IPS-11a (cell line): ENCODE measurements around the gene FSTL3.
"Not testable (repeated sequence)": the region's sequence is repeated elsewhere in the genome, so short reads cannot be mapped to it uniquely, and the experiment has no call there.

Experiments used
- H3K4me3 ChIP-seq: one replicate; pipeline ENCODE4 v1.5.1; 2013; ENCODE audit warnings: low read depth, low read length, control low read depth

FSTL3 gene

GRCh38 chr19:676339-677105 lies at the start of gene FSTL3:
Gene FSTL3 (plus strand): TSS chr19:676392. CDS start chr19:676424, 32 bp downstream.
- H3K4me3 ChIP-seq = no peak within 1 kb of the TSS

- not testable (repeated sequence) for H3K4me3 ChIP-seq
These were observed 49.6 kb upstream of the FSTL3 start for GRCh38 chr19:626566-626965.

- H3K4me3 ChIP-seq = no peak overlapping the region
These were observed 48.0 kb upstream of the FSTL3 start for GRCh38 chr19:628168-628567.

GRCh38 chr19:629515-629914 lies 46.7 kb upstream of the FSTL3 start:
- not testable (repeated sequence) for H3K4me3 ChIP-seq

DNA sequence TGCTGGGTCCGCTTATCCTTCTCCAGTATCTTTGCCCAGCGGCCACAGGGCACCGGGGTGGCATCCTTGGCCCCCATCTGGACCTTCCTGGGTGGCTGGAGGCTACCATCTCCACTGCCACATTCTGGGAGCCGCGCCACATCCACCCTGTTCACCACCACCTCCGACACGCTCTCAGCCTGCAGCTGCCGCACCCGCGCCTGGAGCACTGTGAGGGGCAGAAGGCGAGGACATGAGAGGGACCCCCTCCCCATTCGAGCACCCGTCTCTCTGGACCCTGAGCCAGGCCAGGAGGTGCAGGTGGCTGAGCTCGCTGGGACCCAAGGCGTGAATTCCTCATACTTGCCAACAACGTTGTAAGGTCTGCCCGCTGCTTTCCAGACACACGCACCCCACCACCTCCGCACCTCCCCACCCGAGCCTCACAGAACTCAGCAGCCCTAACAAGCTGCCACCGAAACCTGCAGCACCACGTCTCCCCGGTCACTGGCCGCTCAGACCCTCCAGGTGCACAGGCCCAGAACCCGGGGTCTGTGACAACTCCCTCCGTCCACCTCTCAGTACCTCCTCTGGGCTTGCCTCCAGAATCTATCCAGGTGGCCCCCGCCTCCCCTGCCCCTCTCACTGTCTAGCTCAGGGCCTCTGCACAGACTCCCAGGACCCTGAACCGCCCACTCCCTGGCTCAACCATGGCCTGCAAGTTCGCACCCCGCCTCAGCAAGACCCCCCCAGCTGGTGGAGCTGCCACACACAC lies 46.1 kb upstream of the FSTL3 start:
- H3K4me3 ChIP-seq = no peak overlapping the region

DNA sequence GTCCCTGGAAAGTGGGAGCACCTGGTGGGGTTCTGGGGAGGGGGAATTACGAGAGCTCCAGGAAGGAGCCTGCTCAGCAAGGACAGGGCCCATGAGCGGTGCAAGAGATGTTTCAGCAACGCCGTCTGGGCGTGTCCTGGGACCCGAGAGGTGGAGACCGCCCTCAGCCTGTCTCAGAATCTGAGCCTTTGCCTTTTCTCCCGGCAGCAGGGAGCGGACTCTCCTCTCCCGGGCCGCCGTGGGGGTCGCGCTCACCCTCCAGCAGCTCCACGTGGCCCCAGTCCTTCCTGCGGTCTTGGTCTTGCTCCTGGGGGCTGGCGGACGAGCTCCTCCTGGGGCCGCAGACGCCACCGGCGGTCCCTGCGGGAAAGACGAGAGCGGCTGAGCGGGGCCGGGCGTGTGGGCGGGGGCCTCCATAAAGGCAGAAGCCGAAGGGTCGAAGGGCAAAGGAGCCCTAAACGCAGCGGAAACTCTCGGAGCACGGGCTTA lies 43.6 kb upstream of the FSTL3 start:
- H3K4me3 ChIP-seq = peak overlapping the region; percentile 92

DNA sequence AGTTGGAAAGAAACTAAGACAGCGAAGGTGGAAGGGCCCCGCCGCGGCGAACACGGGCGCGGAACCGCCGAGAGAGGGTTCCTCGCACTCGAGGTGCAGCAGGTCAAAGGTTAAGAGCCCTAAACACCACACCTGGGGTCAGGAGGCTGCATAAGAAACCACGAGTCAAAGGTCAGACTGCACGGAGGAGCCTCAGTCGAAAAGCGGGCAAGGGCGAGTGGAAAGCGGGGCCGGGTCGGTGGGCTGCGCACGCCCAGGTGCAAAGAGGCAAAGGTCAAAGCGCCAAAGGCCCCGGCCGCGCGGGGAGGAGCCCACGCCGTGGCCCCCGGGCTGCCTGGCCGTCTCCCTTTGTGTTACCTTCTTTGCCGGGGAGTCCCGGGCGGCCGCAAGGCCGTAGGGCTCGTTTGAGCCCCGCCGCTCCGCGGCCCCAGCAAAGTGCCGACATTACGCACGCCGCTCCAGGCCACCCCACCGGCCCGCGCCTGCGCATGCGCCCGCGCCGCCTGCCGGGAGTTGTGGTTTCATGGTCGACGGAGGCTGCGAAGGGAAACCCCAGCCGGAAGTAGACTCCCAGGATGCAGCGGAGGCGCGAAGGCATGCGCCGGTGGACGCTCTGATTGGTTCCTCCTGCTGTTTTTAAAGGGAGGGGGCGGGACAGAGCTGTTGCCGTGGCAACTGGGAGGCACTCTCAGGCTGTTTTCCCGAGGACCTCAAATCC lies 43.0 kb upstream of the FSTL3 start, which contains the start of gene POLRMT:
TSS of gene POLRMT (minus strand) at position 470 of the 718 bp plus-strand sequence. CDS start at position 445, 25 bp downstream.
- H3K4me3 ChIP-seq = peak within 1 kb of the TSS; percentile 92

- peak overlapping the region; percentile 92 for H3K4me3 ChIP-seq
These were observed 42.2 kb upstream of the FSTL3 start for GRCh38 chr19:633786-634639.

GRCh38 chr19:634975-635652 lies 41.1 kb upstream of the FSTL3 start:
- H3K4me3 ChIP-seq = no peak overlapping the region

- no peak overlapping the region for H3K4me3 ChIP-seq
These were observed 37.3 kb upstream of the FSTL3 start for GRCh38 chr19:638906-639252.

DNA sequence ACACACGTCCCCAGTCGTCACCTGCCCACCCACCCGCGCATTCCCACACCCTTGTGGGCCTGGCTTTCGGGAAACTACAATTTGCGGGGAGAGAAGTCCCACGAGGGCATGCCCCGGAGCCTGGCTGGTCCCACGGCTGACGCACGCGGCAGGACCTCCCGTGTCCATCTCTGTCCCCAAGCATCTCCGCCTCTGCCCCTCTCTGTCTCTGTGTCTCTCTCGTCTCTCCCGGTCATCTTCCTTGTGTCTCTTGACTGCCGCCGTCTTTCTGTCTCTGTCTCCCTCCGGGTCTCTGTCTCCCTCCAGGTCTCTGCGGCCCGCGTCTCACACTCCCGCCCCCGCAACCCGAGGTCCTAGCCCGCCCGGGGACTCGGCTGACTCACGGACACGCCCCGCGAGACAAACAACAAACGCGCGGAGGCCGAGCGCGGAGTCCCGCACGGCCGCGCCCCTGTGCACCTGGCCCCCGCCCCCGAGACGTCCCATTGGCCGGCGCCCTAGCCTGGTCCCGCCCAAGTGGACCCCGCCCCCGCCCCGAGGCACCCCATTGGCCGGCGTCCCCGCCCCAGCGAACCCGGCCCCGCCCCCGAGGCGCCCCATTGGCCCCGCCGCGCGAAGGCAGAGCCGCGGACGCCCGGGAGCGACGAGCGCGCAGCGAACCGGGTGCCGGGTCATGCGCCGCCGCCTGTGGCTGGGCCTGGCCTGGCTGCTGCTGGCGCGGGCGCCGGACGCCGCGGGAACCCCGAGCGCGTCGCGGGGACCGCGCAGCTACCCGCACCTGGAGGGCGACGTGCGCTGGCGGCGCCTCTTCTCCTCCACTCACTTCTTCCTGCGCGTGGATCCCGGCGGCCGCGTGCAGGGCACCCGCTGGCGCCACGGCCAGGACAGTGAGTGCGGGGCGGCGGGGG lies 36.7 kb upstream of the FSTL3 start, which contains the start of gene FGF22:
TSS of gene FGF22 (plus strand) at position 627 of the 908 bp plus-strand sequence. CDS start at position 674, 47 bp downstream.
- H3K4me3 ChIP-seq = peak within 1 kb of the TSS; percentile 27

DNA sequence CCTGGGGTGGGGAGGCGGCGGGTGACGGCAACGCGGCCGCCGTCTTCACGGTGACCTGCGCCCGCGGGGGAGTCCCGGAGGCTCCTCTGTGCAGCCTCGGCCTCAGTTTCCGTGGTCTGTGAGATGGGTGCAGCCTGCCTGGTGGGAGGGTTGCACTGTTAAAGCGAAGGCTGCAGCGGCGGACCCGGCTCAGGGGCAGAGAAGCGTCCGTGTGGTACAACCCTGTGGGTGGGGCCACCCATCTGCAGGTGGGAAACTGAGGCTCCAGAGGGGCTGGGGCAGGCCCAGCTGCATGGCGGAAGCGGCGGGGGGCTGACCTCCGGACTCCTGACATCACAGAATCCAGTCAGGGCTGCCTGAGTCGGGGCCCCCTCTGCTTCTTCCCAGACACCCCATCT lies 36.0 kb upstream of the FSTL3 start:
- H3K4me3 ChIP-seq = peak overlapping the region; percentile 27

DNA sequence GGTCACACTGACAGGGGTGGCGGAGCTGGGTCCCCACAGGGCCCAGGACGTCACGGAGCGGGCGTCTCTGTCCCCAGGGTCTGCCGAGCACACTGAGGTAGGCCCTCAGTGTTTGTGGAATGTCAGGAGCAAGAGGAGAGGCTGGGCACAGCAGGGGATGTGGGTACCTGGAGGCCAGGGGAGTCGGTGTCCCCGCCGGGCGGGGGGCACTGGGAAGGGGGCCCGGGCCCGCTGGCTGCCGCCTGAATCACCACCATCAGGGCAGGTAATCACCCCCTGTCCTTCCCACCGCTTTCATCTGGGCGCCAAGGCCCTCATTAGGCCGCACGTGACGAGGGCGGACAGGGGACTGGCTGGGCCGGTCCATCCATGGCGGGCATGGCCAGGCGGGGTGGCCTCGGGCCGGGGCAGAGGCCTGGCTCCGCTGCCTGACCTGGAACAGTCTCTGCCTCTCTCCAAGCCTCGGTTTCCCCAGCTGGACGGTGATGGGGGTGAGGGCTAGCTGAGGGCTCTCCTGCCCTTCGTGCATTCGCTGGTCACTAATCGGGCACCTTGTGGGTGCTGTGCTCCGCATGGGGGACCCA lies 35.5 kb upstream of the FSTL3 start:
- no peak overlapping the region for H3K4me3 ChIP-seq

- H3K4me3 ChIP-seq = no peak overlapping the region
These were observed 34.5 kb upstream of the FSTL3 start for GRCh38 chr19:641702-642101.

- H3K4me3 ChIP-seq = no peak overlapping the region
These were observed 33.1 kb upstream of the FSTL3 start for GRCh38 chr19:642767-643727.

GRCh38 chr19:643736-644135 lies 32.5 kb upstream of the FSTL3 start:
- no peak overlapping the region for H3K4me3 ChIP-seq

DNA sequence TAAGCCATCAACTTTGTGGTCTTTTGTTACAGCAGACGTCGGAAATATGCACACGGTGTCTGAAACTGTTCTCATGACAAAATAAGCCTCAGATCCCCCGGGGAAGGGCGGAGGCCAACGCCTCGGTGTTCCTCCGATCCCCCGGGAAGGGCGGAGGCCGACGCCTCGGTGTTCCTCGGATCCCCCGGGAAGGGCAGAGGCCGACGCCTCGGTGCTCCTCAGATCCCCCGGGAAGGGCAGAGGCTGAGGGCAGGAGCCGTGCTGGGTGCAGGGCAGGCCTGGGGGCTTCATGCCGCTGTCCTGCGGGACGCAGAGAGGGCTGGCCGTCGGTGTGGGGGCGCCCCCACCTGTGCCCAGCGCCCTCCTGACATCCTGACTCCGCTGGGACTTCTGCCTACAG lies 31.8 kb upstream of the FSTL3 start:
- H3K4me3 ChIP-seq = no peak overlapping the region
